Cardiac fibroblast (primary cell): ENCODE data around the gene UHRF2.

Experiments
- DNase-seq, 2 donors: peaks; one replicate each; pipeline versions ENCODE4 v3.0.0 to v3.0.0-alpha.2; 2010; ENCODE audit warnings: low read depth in 2 of 2
- H3K4me3 ChIP-seq, 2 donors: replicated peaks in 1 of 2; 1 replicate in 1 of 2; 2 replicates in 1 of 2; pipeline ENCODE4 v1.5.1; 2011; ENCODE audit warnings: low read depth in 2 of 2, low read length in 2 of 2, mild to moderate bottlenecking in 2 of 2, moderate library complexity in 1 of 2
- CTCF ChIP-seq: IDR thresholded peaks from one replicate; pipeline ENCODE4 v1.5.1; 2011; ENCODE audit warnings: low read depth, mild to moderate bottlenecking, low read length, inconsistent platforms

Gene UHRF2

GRCh38 chr9:6426117-6426516 is 13.1 kb downstream of the UHRF2 start:
- no peak overlapping the region for H3K4me3 ChIP-seq
- DNase-seq, result peak in 1 of 2 donors; percentile 52
- no peak for TF ChIP-seq CTCF

GRCh38 chr9:6428940-6429889 is 16.2 kb downstream of the UHRF2 start:
- TF ChIP-seq CTCF, result no peak
- DNase-seq, result no peak
- H3K4me3 ChIP-seq, result no peak overlapping the region

- TF ChIP-seq CTCF, result no peak
- no peak overlapping the region for H3K4me3 ChIP-seq
Observed at GRCh38 chr9:6431038-6431437, 18.0 kb downstream of the UHRF2 start.

GRCh38 chr9:6433410-6433809 is 20.4 kb downstream of the UHRF2 start:
- DNase-seq, result peak; percentile 47 to 91
- H3K4me3 ChIP-seq, result no peak overlapping the region
- TF ChIP-seq CTCF, result no peak

More at GRCh38 chr9:6431038-6431437, 18.0 kb downstream of the UHRF2 start:
- no peak for DNase-seq

- DNase-seq, result no peak
- no peak for TF ChIP-seq CTCF
- H3K4me3 ChIP-seq, result no peak overlapping the region
Observed at GRCh38 chr9:6439051-6439703, 26.2 kb downstream of the UHRF2 start.

- DNase-seq, result no peak
- TF ChIP-seq CTCF, result no peak
- no peak overlapping the region for H3K4me3 ChIP-seq
Observed at GRCh38 chr9:6440405-6440804, 27.4 kb downstream of the UHRF2 start.
